GM12878 (cell line): ENCODE measurements around the gene CDC14A. TPM values are rescaled to one million over a fixed set of nuclear protein-coding genes. Genes with fewer than 3 reads are reported as not detected.

Experiments
- ATAC-seq: fragments of 200-7000 bp; cut with Tn5 transposase; 3 replicates; pipeline ENCODE4 v1.9.1; 2020; ENCODE audit warnings: mild to moderate bottlenecking, moderate library complexity
- BruUV-seq: library from RNA; stranded (reverse); fragments of 400-500 nt; replicated peaks from 2 replicates; lab custom pipeline; 2021; lab: Mats Ljungman, UMichigan
- CTCF ChIA-PET: fragments of 300-600 bp; sonication (Branson Sonifier 250); formaldehyde crosslinking; extraction: SDS; loops from one replicate; lab custom pipeline; 2021; ENCODE audit warnings: inconsistent platforms; lab: Yijun Ruan, JAX
- POLR2A ChIA-PET: fragments of 350-600 bp; formaldehyde crosslinking; extraction: SDS; loops from one replicate; lab custom pipeline; 2021; ENCODE audit warnings: inconsistent platforms; lab: Charles Lee
- RAD21 ChIA-PET: fragments of 300-600 bp; sonication (Branson Sonifier 250); formaldehyde crosslinking; loops from one replicate; lab custom pipeline; 2023; ENCODE audit warnings: antibody characterized with exemption; ENCODE audit not compliant: unreplicated experiment; lab: Charles Lee
- SMC1A ChIA-PET: fragments of 300-600 bp; sonication (Branson Sonifier 250); formaldehyde crosslinking; loops from one replicate; lab custom pipeline; 2023; ENCODE audit not compliant: unreplicated experiment, uncharacterized antibody; lab: Charles Lee
- DNase-seq: peaks from one replicate; pipeline ENCODE4 v3.0.0-alpha.2; 2011; ENCODE audit warnings: low read depth, low spot score
- FAIRE-seq: peaks from 3 replicates; lab custom pipeline; 2011; peaks lifted over from hg19 to GRCh38; lab: Jason Lieb, UNC
- H2AFZ ChIP-seq: 2 replicates; pipeline ENCODE4 v1.6.0; 2011; ENCODE audit warnings: low read depth, low read length, control low read depth; ENCODE audit not compliant: control insufficient read depth
- H3K27ac ChIP-seq: 2 replicates; pipeline ENCODE4 v1.5.1; 2011; ENCODE audit warnings: control low read depth; ENCODE audit not compliant: control insufficient read depth, insufficient read depth
- H3K27me3 ChIP-seq, 2 experiments: replicated peaks in 1 of 2; 2 replicates each; pipeline versions ENCODE4 v1.6.0 to v1.6.1; 2011; ENCODE audit warnings: low read length in 1 of 2; ENCODE audit not compliant: control insufficient read depth in 2 of 2, insufficient read depth in 2 of 2
- H3K36me3 ChIP-seq, 2 experiments: 2 replicates each; pipeline ENCODE4 v1.5.1; 2011; ENCODE audit warnings: low read length in 1 of 2; ENCODE audit not compliant: control insufficient read depth in 2 of 2, insufficient read depth in 2 of 2
- H3K4me1 ChIP-seq: 2 replicates; pipeline ENCODE4 v1.6.1; 2011; ENCODE audit warnings: mild to moderate bottlenecking, low read length, moderate library complexity, mixed read lengths; ENCODE audit not compliant: control insufficient read depth, insufficient read depth
- H3K4me2 ChIP-seq: 2 replicates; pipeline ENCODE4 v1.6.0; 2011; ENCODE audit warnings: control low read depth; ENCODE audit not compliant: control insufficient read depth, insufficient read depth
- H3K4me3 ChIP-seq: fragments of 200-600 bp; sonication (generic); 2 replicates; pipeline ENCODE4 v1.5.1; 2016
- H3K79me2 ChIP-seq: 2 replicates; pipeline ENCODE4 v1.6.0; 2011; ENCODE audit warnings: low read length; ENCODE audit not compliant: control insufficient read depth, insufficient read depth
- H3K9ac ChIP-seq: 2 replicates; pipeline ENCODE4 v1.8.0; 2011; ENCODE audit warnings: low read length, control low read depth, mixed read lengths; ENCODE audit not compliant: control insufficient read depth, insufficient read depth
- H3K9me3 ChIP-seq: replicated peaks from 3 replicates; pipeline ENCODE4 v1.5.1; 2011; ENCODE audit warnings: mild to moderate bottlenecking, low read length; ENCODE audit not compliant: control insufficient read depth, insufficient read depth
- H4K20me1 ChIP-seq: 2 replicates; pipeline ENCODE4 v1.6.0; 2011; ENCODE audit not compliant: control insufficient read depth, insufficient read depth
- HDGF ChIP-seq: fragments of 450-650 bp; IDR thresholded peaks from 2 replicates; pipeline ENCODE4 v1.6.1; 2016; ENCODE audit warnings: antibody characterized with exemption
- PAX8 ChIP-seq: fragments of 450-650 bp; IDR thresholded peaks from 2 replicates; pipeline ENCODE4 v1.6.1; 2017; ENCODE audit warnings: mild to moderate bottlenecking, moderate library complexity
- POLR2AphosphoS5 ChIP-seq: IDR thresholded peaks from 2 replicates; pipeline ENCODE4 v1.6.1; 2011; ENCODE audit warnings: mild to moderate bottlenecking, low read length, inconsistent platforms
- RELB ChIP-seq: fragments of 450-650 bp; IDR thresholded peaks from 2 replicates; pipeline ENCODE4 v1.6.1; 2017; ENCODE audit warnings: low read depth, mild to moderate bottlenecking, moderate library complexity
- SREBF1 ChIP-seq: IDR thresholded peaks from 2 replicates; pipeline ENCODE4 v1.6.1; 2012; ENCODE audit warnings: mild to moderate bottlenecking, low read length
- WRNIP1 ChIP-seq: IDR thresholded peaks from 2 replicates; pipeline ENCODE4 v1.6.1; 2011; ENCODE audit warnings: low read depth, low read length, improper control_type of control experiment, borderline replicate concordance
- WGBS: methylation state at CpG from one replicate; pipeline ENCODE4 v1.1.6; 2016; ENCODE audit warnings: low lambda C conversion rate; ENCODE audit not compliant: insufficient replicate concordance, insufficient coverage; ENCODE audit errors: missing lambda C conversion rate; 5-methylcytosine and 5-hydroxymethylcytosine counted together
- in situ Hi-C: fragments of 300-500 bp; cut with MboI; formaldehyde crosslinking; loops from 9 replicates; pipeline ENCODE4 v1.14.3; 2018; ENCODE audit warnings: mixed read lengths
- intact Hi-C: fragments of 100-400 bp; cut with micrococcal nuclease; formaldehyde crosslinking; loops from one replicate; pipeline ENCODE4 v1.14.2; 2022; ENCODE audit not compliant: unreplicated experiment
- polyA plus RNA-seq, 11 experiments: library from polyadenylated mRNA; depleted of rRNA in 4 of 11; unstranded in 6 of 11; stranded (reverse) in 5 of 11; fragments of >200 nt; fragmentation: Nextera tagmentation in 4 of 11; fragmentation: Illumina TruSeq in 1 of 11; extraction: Ambion mirVana in 4 of 11; extraction: Trizol in 1 of 11; gene quantifications; 1 replicate in 1 of 11; 2 replicates in 10 of 11; pipeline versions ENCODE4 v1.2.1 to v1.2.3, GENCODE V29; 2011 to 2016; ENCODE audit warnings: inconsistent platforms in 2 of 11, missing spikeins in 2 of 11, low read depth in 1 of 11
- total RNA-seq, 4 experiments: library from RNA; depleted of rRNA in 3 of 4; stranded (reverse); fragments of >200 nt in 3 of 4; fragmentation: Illumina TruSeq in 1 of 4; extraction: Trizol in 1 of 4; gene quantifications; 2 replicates each; pipeline versions ENCODE4 v1.2.1 to v1.2.3, GENCODE V29; 2013 to 2021

CDC14A gene
- total and polyA plus RNA-seq, 10 of the 15 experiments (the other 5 are each of a cell fraction or from before 2014, with no cell fraction given) = 1.5 to 7.1 (median 5.5) TPM

GRCh38 chr1:100323419-100324106 lies 28.7 kb upstream of the CDC14A start:
- SMC1A ChIA-PET = interaction anchor here (1.0 kb wide), 1 partner anchor 18 kb away, joined by 3 read pairs; no protein-coding TSS in a partner anchor
- FAIRE-seq = peak; percentile 23
- Histone ChIP-seq H3K4me3 (no peak overlapping the region), H3K79me2 (no peaks in the 10 kb centered on the region), H3K36me3 (no peaks in the 10 kb centered on the region), H3K4me2 (no peak overlapping the region), H3K9me3 (no peaks in the 10 kb centered on the region; the same call in 2 of the 3 replicates), H4K20me1 (no peaks in the 10 kb centered on the region), H2AFZ (no peak overlapping the region), H3K27me3 (no peaks in the 10 kb centered on the region), H3K9ac (no peak overlapping the region), H3K27ac (no peak overlapping the region), H3K4me1 (no peaks in the 10 kb centered on the region)
- DNase-seq = no peak
- CTCF ChIA-PET = no interaction called here
- RAD21 ChIA-PET = interaction anchor here (1.8 kb wide), 1 partner anchor 35 kb away, joined by 4 read pairs; no protein-coding TSS in a partner anchor
- POLR2A ChIA-PET = no interaction called here
- BruUV-seq = no TSS peak
- TF ChIP-seq SREBF1 (no peak), WRNIP1 (no peak), PAX8 (no peak), HDGF (no peak), POLR2AphosphoS5 (no peak), RELB (no peak)
- WGBS = 79% methylated on average over 6 of the region's 6 CpGs
- ATAC-seq = peak; percentile 22; the same call in 2 of the 3 replicates
- in situ Hi-C loops (no loop called here), intact Hi-C loops (no loop called here)
